ENCODE results near the gene ERCC6L. TPM values are rescaled to one million over a fixed set of nuclear protein-coding genes. Genes with fewer than 3 reads are reported as not detected.

The ERCC6L gene, protein sequence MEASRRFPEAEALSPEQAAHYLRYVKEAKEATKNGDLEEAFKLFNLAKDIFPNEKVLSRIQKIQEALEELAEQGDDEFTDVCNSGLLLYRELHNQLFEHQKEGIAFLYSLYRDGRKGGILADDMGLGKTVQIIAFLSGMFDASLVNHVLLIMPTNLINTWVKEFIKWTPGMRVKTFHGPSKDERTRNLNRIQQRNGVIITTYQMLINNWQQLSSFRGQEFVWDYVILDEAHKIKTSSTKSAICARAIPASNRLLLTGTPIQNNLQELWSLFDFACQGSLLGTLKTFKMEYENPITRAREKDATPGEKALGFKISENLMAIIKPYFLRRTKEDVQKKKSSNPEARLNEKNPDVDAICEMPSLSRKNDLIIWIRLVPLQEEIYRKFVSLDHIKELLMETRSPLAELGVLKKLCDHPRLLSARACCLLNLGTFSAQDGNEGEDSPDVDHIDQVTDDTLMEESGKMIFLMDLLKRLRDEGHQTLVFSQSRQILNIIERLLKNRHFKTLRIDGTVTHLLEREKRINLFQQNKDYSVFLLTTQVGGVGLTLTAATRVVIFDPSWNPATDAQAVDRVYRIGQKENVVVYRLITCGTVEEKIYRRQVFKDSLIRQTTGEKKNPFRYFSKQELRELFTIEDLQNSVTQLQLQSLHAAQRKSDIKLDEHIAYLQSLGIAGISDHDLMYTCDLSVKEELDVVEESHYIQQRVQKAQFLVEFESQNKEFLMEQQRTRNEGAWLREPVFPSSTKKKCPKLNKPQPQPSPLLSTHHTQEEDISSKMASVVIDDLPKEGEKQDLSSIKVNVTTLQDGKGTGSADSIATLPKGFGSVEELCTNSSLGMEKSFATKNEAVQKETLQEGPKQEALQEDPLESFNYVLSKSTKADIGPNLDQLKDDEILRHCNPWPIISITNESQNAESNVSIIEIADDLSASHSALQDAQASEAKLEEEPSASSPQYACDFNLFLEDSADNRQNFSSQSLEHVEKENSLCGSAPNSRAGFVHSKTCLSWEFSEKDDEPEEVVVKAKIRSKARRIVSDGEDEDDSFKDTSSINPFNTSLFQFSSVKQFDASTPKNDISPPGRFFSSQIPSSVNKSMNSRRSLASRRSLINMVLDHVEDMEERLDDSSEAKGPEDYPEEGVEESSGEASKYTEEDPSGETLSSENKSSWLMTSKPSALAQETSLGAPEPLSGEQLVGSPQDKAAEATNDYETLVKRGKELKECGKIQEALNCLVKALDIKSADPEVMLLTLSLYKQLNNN
- 7.9 TPM for polyA plus RNA-seq (2013, experiment 1 of 2)
- polyA plus RNA-seq (2013, experiment 2 of 2), result 7.9 TPM

GRCh38 chrX:72238721-72239475, at the start of gene ERCC6L:
Gene ERCC6L, minus strand, starts transcription at chrX:72239027. Its CDS starts 116 bp downstream, at chrX:72238911.
- H3K27ac ChIP-seq (replicated peaks; ENCODE audit: low read length), result peak within 1 kb of the TSS; percentile 66

DNA sequence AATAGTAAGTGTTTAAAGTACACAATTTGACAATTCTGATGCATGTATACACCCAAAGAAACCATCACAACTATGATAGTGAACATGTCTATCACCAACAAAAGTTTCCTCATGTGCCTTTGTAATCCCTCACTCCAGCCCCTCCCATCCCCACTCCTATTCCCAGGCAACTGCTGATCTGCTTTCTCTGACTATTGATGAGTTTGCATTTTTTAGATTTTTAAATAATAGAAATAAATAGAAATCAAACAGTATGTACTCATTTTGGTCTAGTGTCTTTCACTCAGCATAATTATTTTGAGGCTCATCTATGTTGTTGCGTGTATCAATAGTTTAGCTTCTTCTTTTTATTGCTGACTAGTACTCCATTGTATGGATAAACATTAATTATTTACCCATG, 43.5 kb upstream of the ERCC6L start:
- Histone ChIP-seq H2AK5ac (ENCODE audit: low read depth, low read length) (no peak overlapping the region), H4K91ac (ENCODE audit: low read depth, low read length, poor library complexity) (no peak overlapping the region), H3K36me3 (replicated peaks in 1 of 2; ENCODE audit: control insufficient read depth in 2 of 2, insufficient read depth in 2 of 2, low read length in 2 of 2) (no peaks in the 10 kb centered on the region), H3K23ac (ENCODE audit: low read depth, low read length, poor library complexity) (no peak overlapping the region), H3K4me2 (ENCODE audit: insufficient read depth, low read length, poor library complexity, severe bottlenecking) (no peak overlapping the region), H2BK5ac (ENCODE audit: low read length) (no peak overlapping the region), H3K27ac (replicated peaks; ENCODE audit: low read length) (no peak overlapping the region), H2BK12ac (ENCODE audit: low read length) (no peak overlapping the region), H3K27me3 (ENCODE audit: control insufficient read depth in 3 of 3, insufficient read depth in 3 of 3, low read depth in 1 of 3, low read length in 3 of 3) (peaks cover 0 to 5% (median 0%) of the 10 kb centered on the region in 3 experiments), H3K9ac (ENCODE audit: low read depth, low read length, poor library complexity) (no peak overlapping the region), H2AFZ (ENCODE audit: low read length) (no peak overlapping the region), H3K4me1 (ENCODE audit: control insufficient read depth in 2 of 2, insufficient read depth in 1 of 2, low read depth in 1 of 2, low read length in 2 of 2) (peaks cover 5 to 7% of the 10 kb centered on the region in 2 donors), H3K79me1 (ENCODE audit: low read depth, low read length) (no peaks in the 10 kb centered on the region), H3K4me3 (ENCODE audit: low read length in 2 of 2) (no peak overlapping the region), H4K8ac (ENCODE audit: low read depth, low read length) (no peak overlapping the region), H2BK120ac (ENCODE audit: low read depth, low read length) (no peak overlapping the region), H3K4ac (ENCODE audit: low read length) (no peak overlapping the region), H3K18ac (ENCODE audit: low read length) (no peak overlapping the region), H3K14ac (ENCODE audit: low read length) (no peak overlapping the region), H2BK15ac (ENCODE audit: low read length) (no peak overlapping the region), H3K9me3 (replicated peaks in 1 of 2; ENCODE audit: control insufficient read depth in 2 of 2, insufficient read depth in 1 of 2, low read depth in 1 of 2, low read length in 2 of 2) (no peaks in the 10 kb centered on the region)
- no CpG with 5 or more reads among the region's 1 CpG for WGBS, 2 donors (ENCODE audit: extremely low coverage in 2 of 2, insufficient read length in 2 of 2, insufficient replicate concordance in 1 of 2)
- DNase-seq (ENCODE audit: low spot score), result no peak

More at GRCh38 chrX:72238721-72239475, at the start of gene ERCC6L:
- DNase-seq (ENCODE audit: low spot score), result peak; percentile 82
- peak within 1 kb of the TSS; percentile 55 to 94 for H3K4me3 ChIP-seq (ENCODE audit: low read length in 2 of 2)
- no peak within 1 kb of the TSS for H4K91ac ChIP-seq (ENCODE audit: low read depth, low read length, poor library complexity)
- no peak within 1 kb of the TSS for H3K9ac ChIP-seq (ENCODE audit: low read depth, low read length, poor library complexity)
- H3K4me1 ChIP-seq (ENCODE audit: control insufficient read depth in 2 of 2, insufficient read depth in 1 of 2, low read depth in 1 of 2, low read length in 2 of 2), result peaks cover 0 to 4% of the 10 kb centered on the region in 2 donors
- peaks cover 2 to 12% of the 10 kb centered on the region in 2 donors for H3K36me3 ChIP-seq (replicated peaks in 1 of 2; ENCODE audit: control insufficient read depth in 2 of 2, insufficient read depth in 2 of 2, low read length in 2 of 2)
- no peaks in the 10 kb centered on the region for H3K9me3 ChIP-seq (replicated peaks in 1 of 2; ENCODE audit: control insufficient read depth in 2 of 2, insufficient read depth in 1 of 2, low read depth in 1 of 2, low read length in 2 of 2)
- H2BK5ac ChIP-seq (ENCODE audit: low read length), result no peak within 1 kb of the TSS
- H3K4me2 ChIP-seq (ENCODE audit: insufficient read depth, low read length, poor library complexity, severe bottlenecking), result peak within 1 kb of the TSS; percentile 56
- H2BK120ac ChIP-seq (ENCODE audit: low read depth, low read length), result no peak within 1 kb of the TSS
- no peak within 1 kb of the TSS for H2BK15ac ChIP-seq (ENCODE audit: low read length)
- H3K27me3 ChIP-seq (ENCODE audit: control insufficient read depth in 3 of 3, insufficient read depth in 3 of 3, low read depth in 1 of 3, low read length in 3 of 3), result no peaks in the 10 kb centered on the region
- no peak within 1 kb of the TSS for H4K8ac ChIP-seq (ENCODE audit: low read depth, low read length)
- H3K14ac ChIP-seq (ENCODE audit: low read length), result no peak within 1 kb of the TSS
- peak within 1 kb of the TSS; percentile 77 for H2AFZ ChIP-seq (ENCODE audit: low read length)
- H2AK5ac ChIP-seq (ENCODE audit: low read depth, low read length), result no peak within 1 kb of the TSS
- H3K23ac ChIP-seq (ENCODE audit: low read depth, low read length, poor library complexity), result peak within 1 kb of the TSS; percentile 93
- peak within 1 kb of the TSS; percentile 83 for H3K18ac ChIP-seq (ENCODE audit: low read length)
- WGBS, 2 donors (ENCODE audit: extremely low coverage in 2 of 2, insufficient read length in 2 of 2, insufficient replicate concordance in 1 of 2), result no CpG with 5 or more reads among the region's 59 CpGs
- H3K79me1 ChIP-seq (ENCODE audit: low read depth, low read length), result no peaks in the 10 kb centered on the region
- no peak within 1 kb of the TSS for H3K4ac ChIP-seq (ENCODE audit: low read length)
- no peak within 1 kb of the TSS for H2BK12ac ChIP-seq (ENCODE audit: low read length)

DNA sequence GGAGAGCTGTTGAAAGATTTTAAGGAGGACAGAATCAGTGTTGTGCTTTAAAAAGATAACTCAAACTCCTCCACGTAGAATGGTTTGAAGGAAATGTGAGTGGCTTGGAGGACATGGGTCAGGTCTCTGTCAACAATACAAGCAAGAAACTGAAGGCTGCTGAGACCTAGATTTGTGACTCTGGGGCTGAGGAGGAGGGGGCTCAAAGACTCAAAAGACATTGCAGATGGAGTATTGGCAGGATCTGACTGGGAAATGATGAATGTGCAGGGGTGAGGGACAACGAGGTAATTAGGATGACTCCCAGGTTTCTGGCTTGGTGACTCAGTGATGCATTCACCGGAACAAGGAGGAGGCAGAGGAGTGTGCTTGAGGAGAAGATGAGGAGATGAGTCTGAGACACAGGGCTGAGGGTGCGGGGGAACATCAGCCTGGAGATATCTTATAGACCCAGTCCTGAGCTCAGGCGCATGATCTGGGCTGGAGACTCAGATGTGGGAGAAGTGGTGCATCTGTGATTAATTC, 41.6 kb upstream of the ERCC6L start:
- Histone ChIP-seq H3K79me1 (ENCODE audit: low read depth, low read length) (no peaks in the 10 kb centered on the region), H3K23ac (ENCODE audit: low read depth, low read length, poor library complexity) (no peak overlapping the region), H3K4me2 (ENCODE audit: insufficient read depth, low read length, poor library complexity, severe bottlenecking) (no peak overlapping the region), H2AFZ (ENCODE audit: low read length) (peak overlapping the region; percentile 74), H3K27me3 (ENCODE audit: control insufficient read depth in 3 of 3, insufficient read depth in 3 of 3, low read depth in 1 of 3, low read length in 3 of 3) (peaks cover 0 to 5% (median 0%) of the 10 kb centered on the region in 3 experiments), H3K14ac (ENCODE audit: low read length) (no peak overlapping the region), H2BK12ac (ENCODE audit: low read length) (no peak overlapping the region), H4K91ac (ENCODE audit: low read depth, low read length, poor library complexity) (no peak overlapping the region), H2BK15ac (ENCODE audit: low read length) (no peak overlapping the region), H3K4me3 (ENCODE audit: low read length in 2 of 2) (no peak overlapping the region), H3K36me3 (replicated peaks in 1 of 2; ENCODE audit: control insufficient read depth in 2 of 2, insufficient read depth in 2 of 2, low read length in 2 of 2) (peaks cover 3 to 11% of the 10 kb centered on the region in 2 donors), H3K4ac (ENCODE audit: low read length) (no peak overlapping the region), H3K4me1 (ENCODE audit: control insufficient read depth in 2 of 2, insufficient read depth in 1 of 2, low read depth in 1 of 2, low read length in 2 of 2) (peaks cover 7 to 12% of the 10 kb centered on the region in 2 donors), H3K27ac (replicated peaks; ENCODE audit: low read length) (no peak overlapping the region), H2BK5ac (ENCODE audit: low read length) (no peak overlapping the region), H3K9ac (ENCODE audit: low read depth, low read length, poor library complexity) (no peak overlapping the region), H3K9me3 (replicated peaks in 1 of 2; ENCODE audit: control insufficient read depth in 2 of 2, insufficient read depth in 1 of 2, low read depth in 1 of 2, low read length in 2 of 2) (no peaks in the 10 kb centered on the region), H3K18ac (ENCODE audit: low read length) (no peak overlapping the region), H2AK5ac (ENCODE audit: low read depth, low read length) (no peak overlapping the region), H2BK120ac (ENCODE audit: low read depth, low read length) (no peak overlapping the region), H4K8ac (ENCODE audit: low read depth, low read length) (no peak overlapping the region)
- no CpG with 5 or more reads among the region's 5 CpGs for WGBS, 2 donors (ENCODE audit: extremely low coverage in 2 of 2, insufficient read length in 2 of 2, insufficient replicate concordance in 1 of 2)
- DNase-seq (ENCODE audit: low spot score), result no peak

Data from neuronal stem cell (in vitro differentiated cells).